NCI-H226 (cell line): ENCODE measurements around the gene SLC25A6.
"Not testable (repeated sequence)": the region's sequence is repeated elsewhere in the genome, so short reads cannot be mapped to it uniquely, and the experiment has no call there.

Experiments used
- DNase-seq: peaks from one replicate; pipeline ENCODE4 v3.0.0-alpha.2; 2015

Gene SLC25A6

GRCh38 chrX:1412551-1413161 lies 20.7 kb upstream of the SLC25A6 start:
- DNase-seq: no peak

GRCh38 chrX:1411326-1411725 lies 19.4 kb upstream of the SLC25A6 start:
- DNase-seq: no peak

DNA sequence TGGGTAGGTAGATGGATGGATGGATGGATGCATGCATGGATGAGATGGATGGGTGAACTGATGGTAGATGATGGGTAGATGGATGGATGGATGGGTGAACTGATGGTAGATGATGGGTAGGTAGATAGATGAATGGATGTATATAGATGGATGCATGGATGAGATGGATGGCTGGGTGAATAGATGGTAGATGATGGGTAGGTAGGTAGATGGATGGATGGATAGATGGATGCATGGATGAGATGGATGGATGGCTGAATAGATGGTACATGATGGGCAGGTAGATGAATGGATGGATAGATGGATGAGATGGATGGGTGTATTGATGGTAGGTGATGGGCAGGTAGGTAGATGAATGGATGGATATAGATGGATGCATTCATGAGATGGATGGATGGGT lies 15.1 kb upstream of the SLC25A6 start:
- no peak for DNase-seq

GRCh38 chrX:1405769-1406168 lies 13.9 kb upstream of the SLC25A6 start:
- DNase-seq: not testable (repeated sequence)

DNA sequence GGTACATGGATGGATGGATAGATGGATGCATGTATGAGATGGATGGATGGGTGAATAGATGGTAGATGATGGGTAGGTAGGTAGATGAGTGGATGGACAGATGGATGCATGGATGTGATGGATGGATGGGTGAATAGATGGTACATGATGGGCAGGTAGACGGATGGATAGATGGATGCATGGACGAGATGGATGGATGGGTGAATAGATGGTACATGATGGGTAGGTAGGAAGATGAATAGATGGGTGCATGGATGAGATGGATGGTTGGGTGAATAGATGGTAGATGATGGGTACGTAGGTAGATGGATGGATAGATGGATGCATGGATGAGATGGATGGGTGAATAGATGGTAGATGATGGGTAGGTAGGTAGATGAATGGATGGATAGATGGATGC lies 12.0 kb upstream of the SLC25A6 start:
- DNase-seq: not testable (repeated sequence)

DNA sequence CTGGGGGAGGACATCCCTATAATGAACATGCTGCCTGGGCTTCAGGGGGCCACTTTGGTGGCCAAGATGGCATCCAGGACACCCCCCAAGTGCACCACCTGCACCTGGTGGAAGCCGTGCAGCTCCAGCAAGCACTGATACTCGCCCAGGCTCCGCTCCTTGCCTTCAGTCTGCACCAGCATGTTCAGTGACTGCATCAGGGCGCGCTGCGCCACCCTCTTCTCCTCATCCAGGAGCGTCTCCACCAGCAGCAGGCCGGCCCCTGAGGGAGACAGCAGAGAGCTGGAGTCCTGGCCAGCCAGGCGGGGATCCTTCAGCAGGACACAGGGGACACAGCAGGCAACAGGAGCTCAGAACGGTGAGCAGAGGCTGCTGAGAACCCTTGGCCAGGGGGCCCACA lies 11.3 kb upstream of the SLC25A6 start:
- DNase-seq: no peak

DNA sequence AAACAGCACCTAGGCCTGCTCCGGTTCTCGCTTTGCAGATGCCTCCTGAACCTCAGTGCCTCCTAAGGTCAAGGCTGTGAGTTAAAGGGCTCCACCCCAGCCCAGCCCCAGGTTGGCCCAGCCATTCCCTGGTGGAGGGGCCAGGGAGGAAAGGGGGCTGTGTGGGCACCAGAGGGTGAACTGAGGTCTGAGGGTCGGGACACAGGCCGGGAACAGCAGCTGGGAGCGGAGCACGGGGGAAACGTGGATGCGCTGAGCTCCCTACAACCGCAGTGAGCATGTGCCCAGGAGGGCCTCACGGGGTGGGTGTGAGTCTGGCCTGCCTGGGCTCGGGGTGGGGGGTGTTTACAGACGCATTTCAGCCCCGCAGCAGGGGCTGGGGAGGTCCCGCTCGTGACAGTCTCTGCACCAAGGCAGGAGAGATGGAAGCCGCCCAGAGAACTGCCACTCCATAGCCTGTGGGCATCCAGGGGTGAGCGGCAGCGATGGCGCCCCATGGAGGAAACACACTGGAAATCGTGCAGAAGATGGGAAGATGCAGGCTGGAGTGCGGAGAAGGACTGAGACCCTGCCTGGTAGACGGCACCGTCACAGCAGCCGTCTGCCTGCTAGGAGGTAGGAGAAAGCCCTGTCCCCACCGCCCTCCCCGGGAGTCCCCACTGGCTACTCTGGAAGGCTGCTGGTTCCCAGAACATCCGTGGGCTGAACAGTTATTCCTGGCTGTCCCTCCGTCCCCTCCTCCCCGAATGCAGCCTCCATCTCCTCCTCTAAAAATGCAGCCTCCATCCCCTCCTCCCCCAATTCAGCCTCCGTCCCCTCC lies 9.9 kb upstream of the SLC25A6 start:
- no peak for DNase-seq

GRCh38 chrX:1400742-1401471 lies 9.0 kb upstream of the SLC25A6 start:
- DNase-seq: no peak

DNA sequence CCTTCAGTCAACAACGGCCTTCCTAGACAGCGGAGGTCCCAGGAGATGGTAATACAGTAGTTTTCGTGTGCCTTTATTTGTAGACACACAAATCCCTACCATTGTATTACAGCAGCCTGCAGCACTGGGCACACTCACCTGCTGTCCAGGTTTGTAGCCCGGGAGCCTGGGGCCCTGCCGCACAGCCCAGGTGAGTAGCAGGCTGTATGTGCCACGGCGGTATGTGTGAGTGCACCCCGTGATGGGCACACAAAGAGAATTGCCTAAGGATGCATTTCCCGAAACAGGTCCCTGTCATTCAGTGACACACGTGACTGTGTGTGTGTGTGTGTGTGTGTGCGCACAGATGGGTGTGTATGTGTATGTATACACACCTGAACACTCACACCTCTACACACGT lies 8.1 kb upstream of the SLC25A6 start:
- no peak for DNase-seq

DNA sequence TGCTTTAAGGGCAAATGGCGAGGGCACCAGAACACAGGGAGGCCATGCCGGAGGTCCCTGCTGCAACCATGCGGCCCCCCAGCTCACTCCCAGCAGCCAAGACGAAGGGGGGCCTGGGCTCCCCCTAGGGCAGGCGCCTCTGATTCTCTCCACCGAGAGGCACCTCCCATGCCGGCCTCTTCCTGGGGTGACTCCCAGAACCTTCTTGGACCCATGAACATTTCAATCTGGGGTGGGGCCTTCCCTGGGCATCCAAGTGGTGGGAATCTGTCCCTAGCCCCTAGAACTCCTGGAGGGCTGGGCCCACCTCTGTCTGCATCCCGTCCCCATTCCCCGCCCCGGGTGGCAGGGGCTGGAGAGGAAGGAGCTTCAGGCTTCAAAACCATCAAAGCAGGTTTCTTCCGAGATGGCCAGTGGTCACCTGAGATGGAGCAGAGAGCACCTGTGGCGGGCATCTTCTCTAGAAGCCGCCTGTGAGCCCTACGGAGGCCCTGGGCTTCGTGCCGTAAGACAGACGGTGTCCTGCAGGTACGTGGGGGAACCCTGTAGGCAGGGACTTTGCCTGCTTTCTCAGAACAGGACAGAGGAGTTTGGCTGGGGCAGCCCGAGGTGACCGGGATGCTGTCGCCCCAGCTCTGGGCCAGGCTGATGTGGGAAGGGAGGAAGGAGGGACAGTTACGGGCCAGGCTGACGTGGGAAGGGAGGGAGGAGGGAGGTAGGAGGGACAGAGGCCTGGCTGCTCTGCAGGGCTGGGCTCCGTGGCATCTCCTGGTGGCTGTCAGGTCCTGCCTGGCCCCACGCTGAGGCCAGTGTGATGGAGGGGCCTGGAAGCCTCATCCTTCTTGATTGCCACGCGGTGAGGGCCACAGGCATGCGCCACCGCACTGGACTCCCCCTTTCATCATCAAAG lies 6.8 kb upstream of the SLC25A6 start:
- DNase-seq: no peak

- no peak for DNase-seq
Measured at GRCh38 chrX:1397441-1398270, 5.7 kb upstream of the SLC25A6 start.

- DNase-seq: no peak
Measured at GRCh38 chrX:1397001-1397400, 5.1 kb upstream of the SLC25A6 start.

GRCh38 chrX:1395646-1396216 lies 3.8 kb upstream of the SLC25A6 start:
- DNase-seq: no peak

DNA sequence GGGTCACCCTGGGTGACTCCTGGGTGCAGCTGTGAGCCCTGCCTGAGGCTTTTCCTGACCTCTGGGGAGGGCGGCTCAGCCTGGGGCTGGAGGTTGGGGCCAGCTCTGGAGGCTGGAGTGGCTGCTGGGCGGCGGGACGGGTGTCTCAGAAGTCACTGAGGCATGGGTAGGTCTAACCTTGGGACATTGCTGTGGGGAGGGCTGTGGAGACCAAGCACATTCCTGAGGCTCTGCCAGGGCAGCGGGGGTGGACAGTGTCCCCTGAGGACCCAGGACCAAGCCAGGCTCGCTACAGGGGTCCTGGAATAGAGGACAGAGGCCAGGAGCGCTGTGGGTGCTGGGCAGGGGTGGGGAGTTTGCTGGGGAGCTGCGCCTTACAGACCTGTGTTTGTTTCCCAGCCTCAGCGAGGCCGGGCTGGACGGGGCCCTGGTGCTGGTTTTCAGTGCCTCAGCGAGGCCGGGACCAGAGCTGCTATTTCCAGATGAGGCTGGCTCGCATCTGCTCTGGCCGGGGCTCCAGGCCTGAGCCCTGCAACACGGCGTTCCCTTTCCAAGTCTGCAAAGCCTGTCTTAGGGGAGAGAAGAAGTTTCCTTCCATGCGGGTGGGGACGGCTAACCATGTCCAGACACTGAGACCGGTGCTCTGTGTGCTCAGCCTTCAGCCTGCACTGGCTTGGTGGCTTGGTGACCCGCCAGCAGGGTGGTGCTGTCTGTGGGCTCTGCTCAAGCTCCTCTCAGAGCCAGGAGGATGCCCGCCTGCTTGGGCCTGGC lies 3.0 kb upstream of the SLC25A6 start:
- DNase-seq: no peak

- DNase-seq: no peak
Measured at GRCh38 chrX:1393871-1394615, 2.1 kb upstream of the SLC25A6 start.

GRCh38 chrX:1392376-1393068 lies 609 bp upstream of the SLC25A6 start:
- DNase-seq: peak; percentile 54

DNA sequence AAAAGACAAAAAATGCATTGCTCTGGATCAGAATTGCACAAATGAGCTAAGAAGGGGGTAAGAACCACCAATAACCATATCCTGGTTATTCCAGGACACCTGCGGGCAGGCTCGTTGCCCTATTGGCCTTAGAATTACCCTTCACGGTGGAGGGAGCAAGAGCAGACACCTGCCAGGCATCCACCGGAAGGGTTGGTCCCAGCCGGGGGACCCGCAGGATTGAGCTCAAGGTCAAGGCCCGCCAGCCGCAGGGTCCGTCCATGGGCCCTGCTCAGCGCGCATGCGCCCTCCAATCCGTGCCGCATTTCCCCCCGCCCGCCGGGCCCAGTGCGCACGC lies 575 bp downstream of the SLC25A6 start:
- DNase-seq: no peak

DNA sequence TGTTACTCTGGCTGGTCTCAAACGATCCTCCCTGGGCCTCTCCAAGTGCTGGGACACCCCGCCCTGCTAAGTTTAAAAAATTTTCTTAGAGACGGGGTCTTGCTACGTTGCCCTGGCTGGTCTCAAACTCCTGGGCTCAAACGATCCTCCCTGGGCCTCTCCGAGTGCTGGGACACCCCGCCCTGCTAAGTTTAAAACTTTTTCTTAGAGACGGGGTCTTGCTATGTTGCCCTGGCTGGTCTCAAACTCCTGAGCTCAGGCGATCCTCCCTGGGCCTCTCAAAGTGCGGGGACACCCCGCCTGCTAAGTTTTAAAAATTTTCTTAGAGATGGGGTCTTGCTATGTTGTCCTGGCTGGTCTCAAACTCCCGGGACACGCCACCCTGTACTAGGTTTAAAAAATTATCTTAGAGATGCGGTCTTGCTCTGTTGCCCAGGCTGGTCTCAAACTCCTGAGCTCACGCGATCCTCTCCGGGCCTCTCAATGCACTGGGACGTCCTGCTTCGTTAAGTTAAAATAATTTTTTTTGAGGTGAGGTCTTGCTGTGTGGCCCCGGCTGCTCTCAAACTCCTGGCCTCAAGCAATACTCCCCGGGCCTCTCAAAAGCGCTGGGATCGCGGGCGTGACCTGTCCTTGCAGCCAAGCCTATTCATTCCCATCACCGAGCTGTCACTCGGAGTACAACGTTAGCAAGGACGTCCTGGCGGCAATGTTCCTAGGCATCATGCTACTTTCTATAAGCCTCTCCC lies 1.1 kb downstream of the SLC25A6 start:
- no peak for DNase-seq

DNA sequence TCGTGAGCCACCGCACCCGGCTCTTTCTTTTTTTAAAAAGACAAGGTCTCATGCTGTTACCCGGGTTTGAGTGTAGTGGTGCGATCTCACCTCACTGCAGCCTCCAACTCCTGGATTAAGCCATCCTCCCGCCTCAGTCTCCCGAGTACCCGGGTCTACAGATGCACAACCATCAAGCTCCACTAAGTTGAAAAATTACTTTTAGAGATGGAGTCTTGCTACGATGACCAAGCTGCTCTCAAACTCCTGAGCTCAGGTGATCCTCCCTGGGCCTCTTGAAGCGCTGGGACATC lies 2.0 kb downstream of the SLC25A6 start:
- no peak for DNase-seq
